Rectal smooth muscle tissue (tissue), 1 donor: Measurements from ENCODE around the gene ZSCAN29.
"Not testable (repeated sequence)": the region's sequence is repeated elsewhere in the genome, so short reads cannot be mapped to it uniquely, and the experiment has no call there.

Experiments used
- H3K27ac ChIP-seq: one replicate; pipeline ENCODE4 v1.7.0; 2013; ENCODE audit warnings: low read depth, low read length, inconsistent platforms
- H3K27me3 ChIP-seq: one replicate; pipeline ENCODE4 v1.7.0; 2013; ENCODE audit warnings: low read length; ENCODE audit not compliant: control insufficient read depth, insufficient read depth
- H3K36me3 ChIP-seq: one replicate; pipeline ENCODE4 v1.7.0; 2013; ENCODE audit warnings: low read length; ENCODE audit not compliant: control insufficient read depth, insufficient read depth
- H3K4me1 ChIP-seq: one replicate; pipeline ENCODE4 v1.7.0; 2013; ENCODE audit warnings: low read length; ENCODE audit not compliant: control insufficient read depth, insufficient read depth
- H3K4me3 ChIP-seq: one replicate; pipeline ENCODE4 v1.7.0; 2013; ENCODE audit warnings: low read length
- H3K9ac ChIP-seq: one replicate; pipeline ENCODE4 v1.7.0; 2013; ENCODE audit warnings: low read length

Gene ZSCAN29

DNA sequence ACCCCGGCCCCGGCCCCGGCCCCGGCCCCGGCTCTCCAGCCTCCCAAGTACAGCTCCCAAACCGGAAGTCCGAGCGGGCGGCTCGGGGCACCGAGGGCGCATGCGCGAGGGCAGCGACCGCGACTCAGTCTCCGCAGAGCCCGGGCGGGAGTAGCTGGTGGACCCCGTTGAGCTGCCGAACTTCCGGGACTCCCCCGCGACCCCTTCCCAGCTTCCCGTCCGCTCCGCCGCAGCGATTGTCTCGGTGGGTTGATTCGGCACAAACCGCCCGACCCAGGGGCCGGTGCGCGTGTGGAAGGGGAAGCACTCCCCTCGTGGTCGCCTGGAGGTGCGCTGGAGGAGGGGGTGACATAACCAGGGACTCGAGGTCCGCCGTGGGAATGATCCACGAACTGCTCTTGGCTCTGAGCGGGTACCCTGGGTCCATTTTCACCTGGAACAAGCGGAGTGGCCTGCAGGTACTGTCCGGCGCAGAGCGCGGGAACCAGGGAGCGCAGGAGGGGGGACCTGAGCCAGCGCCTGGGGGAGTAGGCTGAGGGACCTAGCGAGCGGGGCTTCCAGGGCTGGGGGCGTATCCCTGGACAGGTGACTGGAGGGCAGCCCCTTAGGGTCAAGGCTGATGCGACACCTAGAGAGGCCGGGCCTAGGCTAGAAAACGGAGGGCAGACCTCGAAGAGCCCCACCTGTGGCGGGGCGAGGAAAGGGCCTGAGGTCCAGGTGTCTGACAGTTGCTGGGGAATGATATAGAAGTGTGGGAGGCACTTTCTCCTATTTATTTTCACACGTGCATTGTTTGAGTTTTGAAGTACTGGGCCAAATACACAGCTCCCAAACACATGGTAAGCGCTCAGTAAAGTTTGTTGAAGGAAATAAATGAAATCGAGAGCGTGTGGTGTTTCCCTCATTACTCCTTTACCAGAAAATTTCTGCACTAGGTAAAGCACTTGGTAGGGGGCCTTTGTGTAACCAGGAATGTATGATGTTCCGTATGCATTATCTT is at the start of gene ZSCAN29, which contains the start of gene TUBGCP4:
TSS of gene ZSCAN29 (minus strand) at position 69 of the 1,000 bp plus-strand sequence. CDS start 1,130 bp downstream, outside the sequence.
TSS of gene TUBGCP4 (plus strand) at position 127 of the 1,000 bp plus-strand sequence. CDS start at position 381, 254 bp downstream.
- H3K27ac ChIP-seq: peak within 1 kb of the TSS; percentile 45
- H3K4me3 ChIP-seq: peak within 1 kb of the TSS; percentile 97
- peaks cover 9% of the 10 kb centered on the region for H3K4me1 ChIP-seq
- H3K27me3 ChIP-seq: no peaks in the 10 kb centered on the region
- H3K36me3 ChIP-seq: peaks cover 7% of the 10 kb centered on the region
- peak within 1 kb of the TSS; percentile 88 for H3K9ac ChIP-seq

DNA sequence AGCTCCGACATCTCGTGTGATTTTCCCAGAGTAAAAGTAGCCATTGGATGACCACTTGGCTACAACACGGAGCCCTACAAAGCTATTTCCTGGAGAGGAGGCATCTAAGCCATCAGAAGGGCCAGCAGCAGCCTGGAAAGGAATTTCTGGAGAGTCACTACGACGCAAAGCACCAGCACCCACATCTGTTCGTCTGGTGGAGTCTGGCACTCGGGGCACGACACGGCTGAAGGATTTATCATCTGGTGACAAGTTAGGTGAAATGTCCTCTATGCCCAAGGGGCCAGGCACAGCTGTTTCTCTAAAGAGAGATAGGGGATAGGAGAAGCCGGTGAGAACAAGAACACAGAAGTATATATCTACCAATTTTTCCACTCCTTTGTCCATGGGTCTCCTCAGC is 49.6 kb upstream of the ZSCAN29 start:
- Histone ChIP-seq H3K27me3 (no peaks in the 10 kb centered on the region), H3K9ac (no peak overlapping the region), H3K4me3 (no peak overlapping the region), H3K27ac (no peak overlapping the region), H3K36me3 (peaks cover 26% of the 10 kb centered on the region), H3K4me1 (no peaks in the 10 kb centered on the region)

DNA sequence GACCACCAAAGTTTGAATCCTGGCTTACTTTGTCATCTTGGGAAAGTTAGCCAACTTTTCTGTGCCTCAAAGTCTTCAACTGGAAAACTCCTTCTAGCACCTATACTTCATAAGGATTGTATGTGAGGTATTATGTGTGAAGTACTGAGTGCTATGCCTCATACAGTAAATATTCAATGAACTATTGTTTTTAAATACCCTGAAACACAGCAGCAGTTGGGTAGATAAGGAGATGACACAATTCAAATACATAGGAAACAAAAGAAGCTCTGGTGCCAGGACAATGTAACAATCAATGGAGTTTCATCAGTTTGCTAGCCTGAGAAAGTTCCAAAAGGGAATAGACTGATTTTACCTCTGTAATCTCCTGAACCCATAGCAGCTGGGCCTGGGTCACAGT is 43.4 kb upstream of the ZSCAN29 start:
- Histone ChIP-seq H3K4me3 (no peak overlapping the region), H3K4me1 (no peaks in the 10 kb centered on the region), H3K9ac (no peak overlapping the region), H3K27ac (no peak overlapping the region), H3K36me3 (peaks cover 36% of the 10 kb centered on the region), H3K27me3 (no peaks in the 10 kb centered on the region)

DNA sequence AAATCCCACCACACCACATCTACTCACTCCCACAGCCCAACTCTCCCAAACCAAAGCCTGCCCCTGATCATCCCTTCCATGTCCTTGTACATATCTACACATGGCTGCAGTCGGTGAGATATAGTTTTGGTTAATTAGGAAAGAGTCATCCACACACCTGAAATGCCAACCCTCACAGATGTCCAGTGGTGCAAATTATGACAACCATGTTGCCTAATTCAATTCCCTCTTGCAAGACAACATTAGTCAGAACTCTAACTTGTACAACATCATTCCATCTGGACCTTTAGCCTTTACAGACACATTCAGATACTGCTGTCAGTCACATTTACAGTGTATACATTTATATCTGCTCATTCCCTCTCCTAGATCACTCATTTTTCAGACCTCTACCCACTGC is 41.3 kb upstream of the ZSCAN29 start:
- Histone ChIP-seq H3K27ac (no peak overlapping the region), H3K4me3 (no peak overlapping the region), H3K9ac (no peak overlapping the region), H3K36me3 (peaks cover 55% of the 10 kb centered on the region), H3K4me1 (peaks cover 2% of the 10 kb centered on the region), H3K27me3 (no peaks in the 10 kb centered on the region)

DNA sequence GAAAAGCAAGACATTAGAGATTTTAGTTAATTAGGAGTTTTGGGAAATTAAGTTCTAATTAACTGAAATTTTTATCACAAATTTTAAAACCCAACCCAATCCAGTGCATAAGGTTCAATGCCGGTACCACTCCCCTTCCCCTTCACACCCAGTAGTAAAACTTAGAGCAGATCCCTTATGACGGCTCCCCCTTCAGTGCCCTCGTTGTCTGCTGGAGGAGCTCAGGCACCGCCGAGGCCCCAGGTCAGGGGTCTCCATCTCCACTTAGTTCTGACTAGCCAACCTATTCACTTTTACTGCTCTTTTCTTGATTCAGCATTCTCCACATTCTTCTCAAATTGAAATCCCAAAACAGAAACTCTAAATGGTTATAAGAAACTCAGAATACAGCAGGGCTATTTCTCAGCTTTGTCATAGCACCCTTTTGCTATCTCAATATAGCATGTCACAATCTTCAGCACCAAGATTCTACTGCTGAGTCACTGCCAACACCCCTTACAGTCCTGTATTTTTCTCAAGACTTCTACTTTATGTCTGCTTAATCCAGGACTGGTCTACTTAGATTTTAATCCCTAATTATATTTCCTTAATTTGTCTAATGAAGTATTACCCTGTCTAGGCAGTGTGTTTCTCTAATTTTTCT is 39.9 kb upstream of the ZSCAN29 start:
- H3K4me1 ChIP-seq: peaks cover 2% of the 10 kb centered on the region
- H3K4me3 ChIP-seq: no peak overlapping the region
- H3K27ac ChIP-seq: no peak overlapping the region
- H3K9ac ChIP-seq: no peak overlapping the region
- no peaks in the 10 kb centered on the region for H3K27me3 ChIP-seq
- peaks cover 48% of the 10 kb centered on the region for H3K36me3 ChIP-seq

DNA sequence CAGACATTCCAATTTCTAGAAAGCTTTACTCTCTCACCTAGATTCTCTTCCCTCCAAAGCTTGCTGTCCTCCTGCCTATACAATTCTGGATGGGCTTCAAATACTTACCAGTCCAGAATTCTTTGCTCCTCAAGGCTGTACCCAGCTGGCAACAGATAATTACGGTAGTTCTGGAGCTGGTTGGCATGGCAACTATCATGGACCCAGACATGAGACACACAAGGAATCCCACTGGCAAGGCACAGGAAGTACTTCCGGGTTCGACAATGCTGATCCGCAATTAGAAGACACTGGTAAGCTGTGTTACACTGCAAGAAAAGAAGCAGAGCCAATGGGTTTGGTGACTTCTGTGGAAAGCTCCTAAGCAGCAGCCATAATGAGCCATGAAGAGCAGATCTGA is 37.9 kb upstream of the ZSCAN29 start:
- Histone ChIP-seq H3K27ac (no peak overlapping the region), H3K36me3 (peaks cover 48% of the 10 kb centered on the region), H3K4me3 (no peak overlapping the region), H3K27me3 (no peaks in the 10 kb centered on the region), H3K4me1 (peaks cover 2% of the 10 kb centered on the region), H3K9ac (no peak overlapping the region)

DNA sequence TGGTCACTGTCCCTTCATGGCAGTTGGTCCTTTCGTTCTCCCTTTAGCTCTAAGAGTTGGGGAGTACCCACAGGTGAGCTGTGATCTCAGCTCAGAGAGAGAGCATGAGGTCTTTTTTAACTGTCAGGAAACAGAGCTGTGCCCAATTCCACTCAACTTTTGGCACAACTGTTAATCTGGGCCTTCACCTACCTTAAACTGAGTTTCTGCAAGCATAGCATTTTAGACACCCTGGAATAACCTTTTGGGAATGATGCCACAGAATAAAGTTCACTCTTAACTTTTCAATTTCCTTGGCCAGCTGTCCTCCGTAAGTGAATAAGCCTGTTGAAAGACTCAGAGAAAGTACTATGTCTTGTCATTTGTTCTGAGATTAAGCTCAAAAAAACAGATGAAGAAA is 36.0 kb upstream of the ZSCAN29 start:
- Histone ChIP-seq H3K27me3 (no peaks in the 10 kb centered on the region), H3K9ac (no peak overlapping the region), H3K4me3 (no peak overlapping the region), H3K4me1 (peaks cover 2% of the 10 kb centered on the region), H3K27ac (peak overlapping the region; percentile 4), H3K36me3 (peaks cover 41% of the 10 kb centered on the region)

DNA sequence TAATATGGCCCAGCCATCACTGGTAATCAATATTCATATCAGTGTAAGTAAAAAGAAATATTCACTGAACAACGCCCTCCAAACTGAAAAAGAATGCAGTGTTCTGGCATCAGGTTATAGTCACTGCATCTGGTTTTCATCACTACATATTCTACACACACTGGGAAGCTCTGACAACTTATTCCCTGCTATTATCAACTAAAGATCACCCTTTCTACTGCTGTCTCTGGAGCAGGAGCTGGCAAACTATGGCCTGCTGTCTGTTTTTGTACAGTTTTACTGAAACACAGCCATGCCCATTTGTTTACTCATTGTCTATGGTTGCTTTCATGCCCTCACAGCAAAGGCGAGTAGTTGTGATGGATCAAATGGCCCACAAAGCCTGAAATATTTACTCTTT is 35.3 kb upstream of the ZSCAN29 start:
- peaks cover 38% of the 10 kb centered on the region for H3K36me3 ChIP-seq
- no peak overlapping the region for H3K4me3 ChIP-seq
- peaks cover 2% of the 10 kb centered on the region for H3K4me1 ChIP-seq
- no peaks in the 10 kb centered on the region for H3K27me3 ChIP-seq
- peak overlapping the region; percentile 4 for H3K27ac ChIP-seq
- no peak overlapping the region for H3K9ac ChIP-seq

DNA sequence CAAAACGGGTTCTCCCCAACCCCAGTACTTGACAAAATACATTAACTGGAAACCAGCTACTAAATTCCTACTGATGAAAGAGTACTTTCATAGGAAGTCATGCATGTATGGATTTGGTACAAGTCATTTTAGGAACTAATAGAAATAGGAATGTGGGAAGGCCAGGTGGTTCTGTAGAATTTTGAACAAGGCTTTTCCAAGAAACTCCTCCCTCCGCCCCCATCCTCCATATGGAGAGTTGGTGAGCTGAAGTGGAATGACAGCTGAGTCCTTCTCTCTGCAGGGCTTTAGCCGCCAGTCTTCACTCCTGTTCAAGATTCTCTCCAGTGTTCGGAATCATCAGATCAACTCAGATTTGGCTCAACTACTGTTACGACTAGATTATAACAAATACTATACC is 33.3 kb upstream of the ZSCAN29 start:
- Histone ChIP-seq H3K9ac (no peak overlapping the region), H3K27me3 (no peaks in the 10 kb centered on the region), H3K4me3 (no peak overlapping the region), H3K27ac (no peak overlapping the region), H3K36me3 (peaks cover 33% of the 10 kb centered on the region), H3K4me1 (peaks cover 2% of the 10 kb centered on the region)

DNA sequence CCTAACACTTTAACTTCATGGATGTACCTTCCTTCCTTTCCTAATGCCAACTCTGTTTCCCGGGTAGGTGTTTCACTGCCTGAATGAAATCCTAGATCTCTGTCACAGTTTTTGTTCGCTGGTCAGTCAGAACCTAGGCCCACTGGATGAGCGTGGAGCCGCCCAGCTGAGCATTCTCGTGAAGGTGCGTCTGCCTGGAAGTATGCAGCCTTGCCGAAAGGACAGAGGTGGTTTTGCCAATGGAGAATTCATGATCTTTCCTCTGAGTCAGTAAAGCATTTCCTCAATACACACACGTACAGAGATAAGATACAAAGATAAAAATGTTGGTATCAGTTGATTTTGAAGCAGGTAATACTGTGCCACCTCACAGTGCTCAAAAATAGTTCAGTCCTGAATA is 32.8 kb upstream of the ZSCAN29 start:
- no peak overlapping the region for H3K9ac ChIP-seq
- no peak overlapping the region for H3K27ac ChIP-seq
- H3K36me3 ChIP-seq: peaks cover 30% of the 10 kb centered on the region
- H3K27me3 ChIP-seq: no peaks in the 10 kb centered on the region
- no peak overlapping the region for H3K4me3 ChIP-seq
- H3K4me1 ChIP-seq: peaks cover 2% of the 10 kb centered on the region

DNA sequence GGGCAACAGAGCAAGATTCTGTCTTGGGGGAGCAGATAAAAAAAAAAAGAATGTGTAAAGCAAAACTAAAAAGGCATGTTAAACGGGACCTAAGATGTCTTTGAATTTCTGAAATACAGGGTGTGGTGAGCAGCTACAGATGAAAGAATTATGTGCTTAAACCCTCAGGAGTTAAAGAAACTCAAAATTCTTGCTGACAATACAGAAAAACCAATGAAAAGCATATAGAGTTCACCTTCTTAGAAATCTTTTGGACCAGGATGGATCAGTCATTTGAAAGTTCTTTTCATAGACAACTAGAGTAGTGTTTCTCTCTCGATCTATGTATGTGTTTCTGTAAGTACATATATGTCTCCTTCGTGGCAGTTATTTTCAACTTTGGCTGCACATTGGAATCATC is 31.4 kb upstream of the ZSCAN29 start:
- Histone ChIP-seq H3K27me3 (no peaks in the 10 kb centered on the region), H3K36me3 (peaks cover 23% of the 10 kb centered on the region), H3K27ac (no peak overlapping the region), H3K9ac (no peak overlapping the region), H3K4me3 (no peak overlapping the region), H3K4me1 (no peaks in the 10 kb centered on the region)

DNA sequence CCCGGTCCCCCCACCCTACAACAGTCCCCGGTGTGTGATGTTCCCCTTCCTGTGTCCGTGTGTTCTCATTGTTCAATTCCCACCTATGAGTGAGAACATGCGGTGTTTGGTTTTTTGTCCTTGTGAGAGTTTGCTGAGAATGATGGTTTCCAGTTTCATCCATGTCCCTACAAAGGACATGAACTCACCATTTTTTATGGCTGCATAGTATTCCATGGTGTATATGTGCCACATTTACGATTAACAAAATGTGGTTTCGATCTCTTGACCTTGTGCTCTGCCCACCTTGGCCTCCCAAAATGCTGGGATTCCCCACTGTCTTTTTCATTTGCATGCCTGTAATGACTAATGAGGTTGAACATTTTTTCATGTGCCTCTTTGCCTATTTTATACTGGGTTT is 22.7 kb upstream of the ZSCAN29 start:
- H3K36me3 ChIP-seq: peaks cover 15% of the 10 kb centered on the region
- not testable (repeated sequence) for H3K4me1 ChIP-seq, H3K4me3 ChIP-seq, H3K27me3 ChIP-seq, H3K27ac ChIP-seq, H3K9ac ChIP-seq
